Measurements from ENCODE around the gene AKAP8L. TPM values are rescaled to one million over a fixed set of nuclear protein-coding genes. Genes with fewer than 3 reads are reported as not detected.

Gene AKAP8L
- total RNA-seq, 1 experiment from 2014 or later = 123 TPM

DNA sequence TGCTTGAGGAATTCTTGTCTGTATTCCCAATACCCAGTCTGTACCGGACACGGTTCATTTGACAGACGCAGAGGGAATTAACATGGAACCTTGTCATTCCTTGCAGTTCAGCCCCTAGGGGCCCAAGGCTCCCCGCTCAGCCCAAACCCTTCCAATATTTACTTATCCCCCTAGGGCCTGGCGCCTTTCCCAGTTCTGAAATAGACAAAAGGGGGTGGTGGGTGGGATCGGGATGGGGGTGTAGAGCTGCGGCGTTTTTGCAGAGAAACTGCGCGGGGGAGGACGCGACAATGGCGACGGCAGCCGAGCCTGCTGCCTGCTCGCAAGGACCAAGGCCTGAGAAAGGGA is 583 bp downstream of the AKAP8L start:
- no peak for DNase-seq
- H3K27me3 ChIP-seq (ENCODE audit: insufficient read depth, low read length) = no peaks in the 10 kb centered on the region
- no peak overlapping the region for H2AFZ ChIP-seq (ENCODE audit: low read length)
- H2BK20ac ChIP-seq (ENCODE audit: low read depth, low read length, poor library complexity, severe bottlenecking) = no peak overlapping the region
- H2BK5ac ChIP-seq (ENCODE audit: insufficient read length, low read length) = no peak overlapping the region
- H3K9ac ChIP-seq (ENCODE audit: extremely low read depth, insufficient read length, low read length) = peak overlapping the region; percentile 98
- peak overlapping the region; percentile 98 for H3K18ac ChIP-seq (ENCODE audit: insufficient read length, low read depth, low read length)
- Mint-ChIP-seq H3K27me3 (ENCODE audit: low read depth) (no peaks in the 10 kb centered on the region), H3K9me3 (no peaks in the 10 kb centered on the region), H3K4me1 (peaks cover 18 to 24% of the 10 kb centered on the region in 2 experiments), H3K4me3 (peak overlapping the region; percentile 98 to 99), H3K36me3 (ENCODE audit: insufficient read depth in 1 of 3, low read depth in 3 of 3) (peaks cover 21 to 40% (median 34%) of the 10 kb centered on the region in 3 experiments), H3K27ac (peak overlapping the region in 2 of 3 experiments; percentile 96 to 99; a peak in 6 of 7 replicates)
- no peak overlapping the region for H2BK15ac ChIP-seq (ENCODE audit: low read depth, low read length)
- H4K20me1 ChIP-seq (ENCODE audit: control insufficient read depth, insufficient read depth, insufficient read length) = no peaks in the 10 kb centered on the region
- H3K9me3 ChIP-seq (ENCODE audit: control insufficient read depth, low read depth, low read length) = no peaks in the 10 kb centered on the region
- H3K4ac ChIP-seq (ENCODE audit: low read depth, low read length) = no peak overlapping the region
- peak overlapping the region; percentile 96 for H3K4me2 ChIP-seq (ENCODE audit: insufficient read depth, insufficient read length, low read length)
- H3K14ac ChIP-seq (ENCODE audit: insufficient read depth, low read length) = peak overlapping the region; percentile 97
- H3K27ac ChIP-seq (ENCODE audit: insufficient read length, low read depth, low read length) = no peak overlapping the region
- H2BK120ac ChIP-seq (ENCODE audit: low read depth, low read length, poor library complexity, severe bottlenecking) = no peak overlapping the region
- no peak overlapping the region for H3K23ac ChIP-seq (ENCODE audit: insufficient read length, low read depth, low read length)
- H4K5ac ChIP-seq (ENCODE audit: insufficient read length, low read depth, low read length) = peak overlapping the region; percentile 81
- 0 out of 2 replicates have a peak, but pooled peaks cover under 1% of the 10 kb centered on the region for H3K4me1 ChIP-seq (ENCODE audit: insufficient read depth, low read length)
- TF ChIP-seq, protein P1, sequence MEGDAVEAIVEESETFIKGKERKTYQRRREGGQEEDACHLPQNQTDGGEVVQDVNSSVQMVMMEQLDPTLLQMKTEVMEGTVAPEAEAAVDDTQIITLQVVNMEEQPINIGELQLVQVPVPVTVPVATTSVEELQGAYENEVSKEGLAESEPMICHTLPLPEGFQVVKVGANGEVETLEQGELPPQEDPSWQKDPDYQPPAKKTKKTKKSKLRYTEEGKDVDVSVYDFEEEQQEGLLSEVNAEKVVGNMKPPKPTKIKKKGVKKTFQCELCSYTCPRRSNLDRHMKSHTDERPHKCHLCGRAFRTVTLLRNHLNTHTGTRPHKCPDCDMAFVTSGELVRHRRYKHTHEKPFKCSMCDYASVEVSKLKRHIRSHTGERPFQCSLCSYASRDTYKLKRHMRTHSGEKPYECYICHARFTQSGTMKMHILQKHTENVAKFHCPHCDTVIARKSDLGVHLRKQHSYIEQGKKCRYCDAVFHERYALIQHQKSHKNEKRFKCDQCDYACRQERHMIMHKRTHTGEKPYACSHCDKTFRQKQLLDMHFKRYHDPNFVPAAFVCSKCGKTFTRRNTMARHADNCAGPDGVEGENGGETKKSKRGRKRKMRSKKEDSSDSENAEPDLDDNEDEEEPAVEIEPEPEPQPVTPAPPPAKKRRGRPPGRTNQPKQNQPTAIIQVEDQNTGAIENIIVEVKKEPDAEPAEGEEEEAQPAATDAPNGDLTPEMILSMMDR (conservative IDR thresholded peaks at IDR 0.05) = no peak
- peaks cover 42% of the 10 kb centered on the region for H3K79me2 ChIP-seq (ENCODE audit: insufficient read depth, low read length)
- WGBS (ENCODE audit: extremely low coverage, insufficient read length, low lambda C conversion rate) = no CpG with 5 or more reads among the region's 16 CpGs
- no peak overlapping the region for H2AK5ac ChIP-seq (ENCODE audit: insufficient read length, low read length)
- H3K23me2 ChIP-seq (ENCODE audit: insufficient read length, low read depth, low read length, poor library complexity, severe bottlenecking) = peaks cover 6% of the 10 kb centered on the region
- H4K8ac ChIP-seq (replicated peaks; ENCODE audit: insufficient read length, low read depth, low read length) = no peak overlapping the region
- H4K91ac ChIP-seq (ENCODE audit: insufficient read length, low read depth, low read length) = peak overlapping the region; percentile 15
- H3K56ac ChIP-seq (ENCODE audit: insufficient read length, low read depth, low read length) = no peak overlapping the region
- no peak overlapping the region for H2BK12ac ChIP-seq (ENCODE audit: insufficient read length, low read depth, low read length)
- H3K79me1 ChIP-seq (ENCODE audit: insufficient read depth, low read depth, low read length, poor library complexity, severe bottlenecking) = peaks cover 10% of the 10 kb centered on the region
- H3T11ph ChIP-seq (ENCODE audit: low read length) = no peak overlapping the region
